ENCODE results near the gene BBS1.
A peak's percentile ranks its signal among the peaks of the same experiment; 100 is the strongest.

BBS1 gene

DNA sequence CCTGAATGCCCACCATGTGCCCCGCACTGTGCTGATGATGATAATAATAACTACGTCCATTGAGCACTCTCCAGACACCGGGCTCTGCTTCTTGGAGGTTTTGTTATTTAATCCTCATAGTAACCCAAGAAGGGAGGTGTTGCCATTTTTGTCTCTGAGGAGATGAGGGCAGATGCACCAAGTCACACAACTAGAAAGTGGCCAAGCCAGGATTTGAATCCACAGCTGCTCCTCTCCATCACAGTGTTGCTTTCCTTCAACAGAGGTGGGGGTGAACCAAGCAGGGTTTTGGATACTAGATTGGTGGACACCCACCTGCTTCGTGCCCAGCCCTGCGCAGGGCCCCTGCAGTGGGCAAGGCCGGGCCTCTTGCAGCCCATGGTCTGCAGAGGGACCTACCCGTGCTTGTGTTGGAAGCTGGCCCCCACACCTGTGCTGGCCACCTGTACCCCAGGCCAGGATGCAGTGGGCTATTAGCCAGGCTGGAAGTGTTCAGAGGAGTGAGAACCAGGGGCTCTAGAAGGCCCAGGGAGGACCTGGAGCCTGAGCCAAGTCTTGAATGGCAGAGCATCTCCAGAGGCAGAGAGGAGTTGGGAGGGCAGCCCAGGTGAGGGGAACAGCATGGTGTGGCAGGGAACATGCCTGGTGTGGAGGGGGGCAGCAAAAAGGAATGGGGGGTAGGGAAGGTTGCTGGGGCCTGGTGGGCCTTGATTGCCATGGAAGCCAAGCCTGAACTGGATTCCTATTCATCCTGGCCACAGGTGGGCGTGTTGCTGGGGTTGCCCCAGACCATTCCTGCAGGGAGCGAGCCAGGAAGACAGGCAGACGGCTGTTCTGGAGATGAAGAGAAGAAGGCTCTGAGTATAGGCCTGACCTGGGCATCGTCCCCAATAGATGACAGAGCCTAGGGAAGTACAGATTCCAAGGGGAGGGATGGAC lies 32.9 kb upstream of the BBS1 start:
- no peak for DNase-seq (ENCODE audit: low spot score)

DNA sequence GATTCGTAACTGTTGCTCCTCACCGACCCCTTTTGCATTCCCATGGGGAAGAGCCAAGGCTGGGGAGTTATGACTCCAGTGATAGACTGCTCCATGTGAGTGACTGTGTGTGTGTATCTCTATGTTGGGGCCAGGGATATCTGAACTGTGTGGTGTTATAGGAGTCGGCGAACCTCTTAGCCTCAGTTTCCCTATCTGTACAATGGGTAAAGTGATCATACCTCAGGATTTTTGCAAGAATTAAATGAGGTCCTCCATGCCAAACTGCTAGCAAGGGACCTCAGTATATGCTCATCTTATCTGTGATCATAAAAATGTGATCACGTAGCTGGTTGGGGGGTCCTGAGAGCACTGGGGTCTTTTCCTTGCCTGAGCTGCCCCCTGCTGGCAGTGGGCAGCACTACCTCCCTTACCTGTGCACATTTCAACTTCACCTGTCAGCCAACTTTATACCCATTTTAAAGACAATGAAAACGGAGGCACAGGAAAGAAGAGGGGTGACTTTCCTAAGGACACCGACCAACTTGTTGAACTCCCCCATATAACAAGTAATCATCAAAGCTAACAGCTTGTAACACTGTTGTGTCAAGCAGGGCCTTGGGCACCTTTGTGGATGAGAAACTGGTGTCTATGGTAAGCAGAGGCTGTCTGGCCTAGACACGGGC lies 31.6 kb upstream of the BBS1 start:
- no peak for DNase-seq (ENCODE audit: low spot score)

DNA sequence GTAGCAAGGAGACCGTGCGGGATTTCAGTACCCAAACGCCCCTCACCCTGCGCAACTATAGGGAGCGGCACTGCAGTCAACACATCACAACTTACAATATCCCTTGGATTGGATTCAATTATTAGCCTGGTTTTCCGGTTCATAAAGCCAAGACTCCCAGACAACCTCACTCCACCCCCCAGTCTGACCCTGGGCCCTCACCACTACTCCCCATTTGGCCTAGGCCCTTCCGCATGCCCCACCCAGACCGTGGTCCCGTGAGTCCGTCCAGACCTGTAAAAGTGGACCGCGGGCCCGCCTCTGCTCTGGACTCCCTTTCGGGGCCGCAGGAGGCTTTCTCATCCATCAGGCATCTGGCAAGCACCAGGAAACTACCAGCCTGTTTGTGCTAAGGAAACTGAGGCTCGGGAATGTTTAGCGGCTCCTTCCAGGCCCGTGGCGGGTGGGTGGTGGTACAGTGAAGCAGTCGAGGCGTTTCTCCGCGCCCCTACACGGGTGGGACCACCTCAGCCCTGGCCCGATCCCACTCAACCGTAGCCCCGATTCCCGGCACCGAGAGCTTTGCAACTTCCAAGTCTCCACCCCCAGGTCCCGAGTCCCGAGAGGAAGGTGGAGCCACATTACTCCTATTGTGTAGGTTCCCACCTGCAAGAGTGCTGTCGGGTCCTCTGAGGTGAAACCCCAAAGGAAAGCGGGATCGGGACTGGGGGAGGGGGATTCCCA lies 30.9 kb upstream of the BBS1 start:
- peak; percentile 48 for DNase-seq (ENCODE audit: low spot score)

DNA sequence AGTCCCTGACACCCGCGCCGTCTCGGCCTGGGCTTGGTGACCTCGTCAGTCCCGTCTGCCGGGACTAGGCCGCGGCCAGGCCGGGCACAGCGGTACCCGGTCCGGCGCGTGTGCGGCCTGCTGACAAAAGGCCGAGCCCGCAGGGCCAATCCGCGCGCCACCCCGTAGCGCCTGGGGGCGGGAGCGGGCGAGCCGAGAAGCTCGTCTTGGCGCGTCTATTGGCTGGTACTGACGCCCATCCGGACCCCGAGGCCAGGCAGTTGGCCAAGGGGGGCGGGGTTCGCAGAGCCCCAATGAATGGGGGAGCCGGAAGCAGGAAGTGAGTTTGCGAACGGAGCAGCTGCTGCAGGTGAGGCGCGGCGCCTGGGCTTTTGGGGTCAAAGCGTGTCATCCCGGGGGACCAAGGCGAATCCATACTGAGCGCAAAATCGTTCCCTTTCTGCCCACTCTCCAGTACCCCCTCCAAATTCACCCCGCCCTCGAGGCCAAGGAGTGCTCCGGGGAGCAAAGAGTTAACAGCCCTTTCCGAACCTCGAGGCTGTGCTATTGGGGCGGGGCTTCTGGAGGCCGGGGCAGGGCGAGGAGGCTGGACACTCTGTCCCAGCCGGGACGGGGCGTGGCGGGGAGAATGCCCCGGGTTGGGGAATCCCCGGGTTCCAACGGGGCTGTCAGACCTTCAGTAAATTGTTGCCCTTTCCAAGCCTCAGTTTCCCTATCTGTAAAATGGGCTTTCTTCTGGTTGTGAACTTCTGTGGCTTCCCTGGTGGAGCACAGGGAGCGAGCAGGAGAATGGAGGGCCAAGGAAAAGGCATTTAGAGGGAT lies 30.1 kb upstream of the BBS1 start, which contains the start of gene DPP3:
Gene DPP3 (plus strand): TSS at position 318 of the 822 bp plus-strand sequence. CDS start 1,767 bp downstream, outside the sequence.
- peak; percentile 97 for DNase-seq (ENCODE audit: low spot score)

DNA sequence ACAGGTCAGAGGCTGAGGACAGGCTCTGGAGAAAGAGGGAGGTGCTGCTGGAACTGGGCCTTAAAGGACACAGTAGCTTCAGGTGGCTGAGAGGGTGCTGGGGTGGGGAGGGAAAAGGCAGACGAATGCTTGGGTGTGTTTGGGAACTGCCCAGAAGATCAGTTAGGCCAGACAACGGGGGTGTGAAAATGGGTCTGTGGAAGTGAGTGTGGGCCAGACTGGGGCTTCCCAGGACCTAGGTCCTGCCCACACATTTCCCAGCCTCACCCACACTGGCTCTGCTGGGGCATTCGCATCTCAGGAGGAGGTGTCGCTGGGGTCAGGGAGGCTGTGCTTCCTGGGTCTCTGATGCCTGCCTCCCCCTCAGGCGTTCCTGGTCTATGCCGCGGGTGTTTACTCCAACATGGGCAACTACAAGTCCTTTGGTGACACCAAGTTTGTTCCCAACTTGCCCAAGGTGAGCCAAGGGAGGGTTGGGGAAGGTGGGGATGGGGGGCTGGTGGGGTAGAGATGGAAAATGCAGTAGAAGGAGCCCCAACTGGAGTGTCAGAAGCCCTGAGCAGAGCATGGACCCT lies 25.5 kb upstream of the BBS1 start:
- DNase-seq (ENCODE audit: low spot score), result no peak

DNA sequence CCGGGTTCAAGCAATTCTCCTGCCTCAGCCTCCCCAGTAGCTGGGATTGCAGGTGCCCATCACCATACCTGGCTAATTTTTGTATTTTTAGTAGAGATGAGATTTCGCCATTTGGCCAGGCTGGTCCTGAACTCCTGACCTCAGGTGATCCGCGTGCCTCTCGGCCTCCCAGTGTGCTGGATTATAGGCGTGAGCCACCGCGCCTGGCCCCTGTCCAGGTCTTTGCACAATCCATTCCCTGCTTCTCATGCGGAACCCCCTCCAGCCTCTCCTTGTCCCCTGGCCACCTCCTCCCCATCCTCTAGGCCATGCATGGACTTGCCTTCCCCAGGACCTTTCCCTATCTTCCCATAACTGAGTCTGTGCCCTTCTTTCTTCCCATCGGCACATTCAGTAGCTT lies 21.5 kb upstream of the BBS1 start:
- no peak for DNase-seq (ENCODE audit: low spot score)

DNA sequence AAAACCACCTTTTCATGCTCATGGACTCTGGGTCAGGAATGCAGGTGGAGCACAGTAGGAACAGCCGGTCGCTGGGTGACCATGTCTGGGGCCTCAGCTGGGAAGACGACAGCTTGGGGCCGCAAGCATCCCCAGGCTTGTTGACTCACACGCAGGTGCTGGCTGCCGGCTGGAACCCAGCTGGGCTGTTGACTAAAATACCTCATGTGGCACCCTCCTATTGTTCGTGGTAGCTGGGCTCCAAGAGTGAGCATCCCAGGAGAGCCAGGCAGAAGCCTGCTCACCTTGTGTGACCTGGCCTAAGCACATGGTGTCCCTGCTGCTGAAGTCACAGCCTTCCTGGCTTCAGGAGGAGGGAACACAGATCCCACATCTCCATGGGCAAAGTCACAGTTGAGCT lies 20.8 kb upstream of the BBS1 start:
- no peak for DNase-seq (ENCODE audit: low spot score)

DNA sequence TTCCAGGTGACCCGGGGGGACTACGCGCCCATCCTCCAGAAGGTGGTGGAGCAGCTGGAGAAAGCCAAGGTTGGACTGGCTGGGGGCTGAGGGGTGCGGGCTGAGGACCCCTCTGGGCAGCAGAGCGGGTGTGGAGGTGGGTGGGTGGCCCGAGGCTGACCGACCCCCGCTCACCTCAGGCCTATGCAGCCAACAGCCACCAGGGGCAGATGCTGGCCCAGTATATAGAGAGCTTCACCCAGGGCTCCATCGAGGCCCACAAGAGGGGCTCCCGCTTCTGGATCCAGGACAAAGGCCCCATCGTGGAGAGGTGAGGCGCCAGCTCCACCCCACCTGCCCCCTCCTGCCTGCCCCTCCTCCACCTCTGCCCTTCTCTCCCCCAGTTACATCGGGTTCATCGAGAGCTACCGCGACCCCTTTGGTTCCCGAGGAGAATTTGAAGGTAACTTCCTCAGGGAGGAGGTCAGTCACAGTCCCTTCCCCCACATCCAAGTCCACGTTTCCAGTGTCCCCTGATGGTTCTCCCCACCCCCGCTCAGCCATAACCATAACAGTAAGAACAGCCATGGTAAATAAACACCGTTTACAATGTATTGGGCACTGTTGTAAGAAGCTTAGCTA lies 19.0 kb upstream of the BBS1 start:
- no peak for DNase-seq (ENCODE audit: low spot score)

DNA sequence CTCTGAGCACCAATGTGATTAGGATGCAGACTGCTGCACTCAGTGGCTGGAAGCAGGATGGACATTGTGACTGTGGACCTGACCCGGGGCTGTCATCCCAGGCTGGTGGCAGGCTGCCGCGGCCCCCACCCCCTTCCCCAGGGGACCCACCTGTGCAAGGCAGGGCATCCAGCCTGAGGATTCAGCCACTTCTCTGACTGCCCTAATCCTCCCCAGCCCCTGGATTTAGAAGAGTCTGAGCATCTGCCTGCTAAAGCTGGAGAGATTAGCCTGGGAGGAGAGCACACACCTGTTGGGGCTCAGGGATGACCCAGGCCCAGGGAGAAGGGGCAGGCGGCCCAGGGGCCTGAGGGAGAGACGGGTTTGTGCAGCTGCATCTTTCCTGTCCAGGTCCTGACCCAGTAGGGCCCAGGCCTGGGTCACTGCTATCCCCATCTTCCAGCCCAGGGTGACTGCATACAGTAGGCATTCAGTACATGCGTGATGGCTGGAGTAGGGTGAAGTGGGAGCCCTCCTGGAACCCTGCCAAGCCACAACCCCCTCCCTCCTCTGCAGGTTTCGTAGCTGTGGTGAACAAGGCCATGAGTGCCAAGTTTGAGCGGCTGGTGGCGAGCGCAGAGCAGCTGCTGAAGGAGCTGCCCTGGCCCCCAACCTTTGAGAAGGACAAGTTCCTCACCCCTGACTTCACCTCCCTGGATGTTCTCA lies 18.1 kb upstream of the BBS1 start:
- no peak for DNase-seq (ENCODE audit: low spot score)

DNA sequence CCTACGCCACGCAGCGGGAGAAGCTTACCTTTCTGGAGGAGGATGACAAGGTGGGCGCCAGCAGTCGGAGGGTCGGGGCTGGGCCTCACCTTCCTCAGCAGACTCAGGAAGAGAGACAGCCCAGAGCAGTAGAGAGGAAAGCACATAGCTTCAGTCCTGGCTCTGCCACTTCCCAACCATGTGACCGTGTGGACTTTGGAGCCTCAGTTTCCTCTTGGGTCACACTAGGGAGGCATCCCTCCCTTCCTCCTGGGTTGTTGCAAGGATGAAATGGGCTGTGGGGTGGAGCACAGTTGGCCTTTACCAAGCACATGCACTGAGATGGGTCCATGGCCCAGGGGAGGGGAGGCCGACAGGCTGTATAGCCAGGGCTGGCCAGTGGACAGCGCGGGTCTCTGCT lies 17.3 kb upstream of the BBS1 start:
- DNase-seq (ENCODE audit: low spot score), result no peak

DNA sequence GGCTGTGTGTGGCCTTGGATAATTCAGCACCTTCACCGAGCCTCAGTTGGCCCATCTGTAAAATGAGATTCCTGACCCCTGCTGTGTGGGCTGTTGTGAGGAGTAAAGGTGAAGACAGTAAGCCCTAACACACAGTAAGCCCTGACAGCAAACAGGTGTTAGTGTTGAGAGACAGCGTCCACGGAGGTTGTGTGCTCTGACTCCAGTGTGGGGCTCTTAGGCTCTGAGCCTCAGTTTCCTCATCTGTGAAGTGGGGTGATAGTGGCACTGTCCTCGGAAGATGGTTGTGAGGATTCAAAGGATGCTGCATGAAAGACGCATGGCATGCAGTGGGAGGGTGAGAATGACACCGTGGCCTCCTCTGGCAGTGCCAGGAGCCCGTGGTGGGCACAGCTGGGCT lies 16.0 kb upstream of the BBS1 start:
- DNase-seq (ENCODE audit: low spot score), result no peak

DNA sequence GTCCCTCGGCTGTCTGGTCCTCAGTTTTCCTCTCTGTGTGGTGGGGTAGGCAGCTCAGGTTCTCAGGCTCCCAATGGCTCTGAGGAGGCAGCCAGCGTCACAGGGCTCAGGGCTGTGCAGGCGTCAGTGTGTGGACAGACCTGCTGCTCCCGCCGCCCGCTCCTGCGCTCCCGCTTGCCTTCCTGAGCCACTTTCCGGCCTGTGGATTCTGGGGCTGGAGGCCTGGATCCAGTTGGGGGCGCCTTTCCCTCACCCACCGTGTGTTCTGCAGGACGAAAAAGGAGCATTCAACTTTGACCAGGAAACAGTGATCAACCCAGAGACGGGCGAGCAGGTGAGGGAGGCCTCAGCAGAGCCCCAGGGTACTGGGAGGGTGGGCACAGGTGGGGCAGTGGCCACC lies 15.5 kb upstream of the BBS1 start:
- DNase-seq (ENCODE audit: low spot score), result no peak

DNA sequence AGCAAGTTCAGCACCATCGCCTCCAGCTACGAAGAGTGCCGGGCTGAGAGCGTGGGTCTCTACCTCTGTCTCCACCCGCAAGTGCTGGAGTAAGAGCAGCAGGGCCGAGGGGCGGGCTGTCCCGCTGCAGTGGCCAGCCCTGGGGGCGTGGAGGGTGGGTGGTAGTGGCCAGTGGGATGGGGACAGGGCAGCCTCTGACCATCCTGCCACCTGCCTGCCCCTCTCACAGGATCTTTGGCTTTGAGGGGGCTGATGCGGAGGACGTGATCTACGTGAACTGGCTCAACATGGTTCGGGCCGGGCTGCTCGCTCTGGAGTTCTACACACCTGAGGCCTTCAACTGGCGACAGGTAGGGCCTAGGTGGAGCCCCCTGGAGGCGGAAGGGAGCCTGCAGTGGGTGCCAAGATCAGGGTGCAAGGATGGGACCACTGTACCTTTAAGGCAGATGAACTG lies 15.0 kb upstream of the BBS1 start:
- no peak for DNase-seq (ENCODE audit: low spot score)

DNA sequence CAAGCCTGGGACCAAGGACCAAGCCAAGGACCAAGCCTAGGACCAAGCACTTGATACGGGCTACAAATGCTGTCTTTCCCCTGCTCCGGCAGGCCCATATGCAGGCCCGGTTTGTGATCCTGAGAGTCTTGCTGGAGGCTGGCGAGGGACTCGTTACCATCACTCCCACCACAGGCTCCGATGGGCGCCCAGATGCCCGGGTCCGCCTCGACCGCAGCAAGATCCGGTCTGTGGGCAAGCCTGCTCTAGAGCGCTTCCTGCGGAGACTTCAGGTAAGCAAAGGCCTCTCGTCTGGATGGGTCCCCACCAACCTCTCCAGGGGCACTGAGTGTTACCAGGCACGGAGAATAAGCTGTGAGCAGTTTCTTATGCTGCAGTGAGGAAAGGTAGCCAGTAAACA lies 13.2 kb upstream of the BBS1 start:
- no peak for DNase-seq (ENCODE audit: low spot score)

DNA sequence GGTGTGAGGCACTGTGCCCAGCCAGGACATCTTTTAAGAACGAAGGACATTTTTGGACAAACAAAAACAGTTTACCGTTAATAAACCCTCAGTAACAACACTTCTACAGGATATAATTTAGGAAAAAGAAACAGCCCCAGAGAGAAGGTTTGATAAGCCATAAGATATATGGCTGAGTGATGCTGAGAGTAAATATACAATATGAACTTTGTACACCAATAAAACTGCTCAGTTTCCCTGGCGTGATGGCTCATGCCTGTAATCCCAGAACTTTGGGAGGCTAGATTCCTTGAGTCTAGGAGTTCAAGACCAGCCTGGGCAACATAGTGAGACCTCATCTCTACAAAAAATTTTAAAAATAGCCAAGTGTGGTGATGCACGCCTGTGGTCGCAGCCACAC lies 11.9 kb upstream of the BBS1 start:
- DNase-seq (ENCODE audit: low spot score), result no peak

DNA sequence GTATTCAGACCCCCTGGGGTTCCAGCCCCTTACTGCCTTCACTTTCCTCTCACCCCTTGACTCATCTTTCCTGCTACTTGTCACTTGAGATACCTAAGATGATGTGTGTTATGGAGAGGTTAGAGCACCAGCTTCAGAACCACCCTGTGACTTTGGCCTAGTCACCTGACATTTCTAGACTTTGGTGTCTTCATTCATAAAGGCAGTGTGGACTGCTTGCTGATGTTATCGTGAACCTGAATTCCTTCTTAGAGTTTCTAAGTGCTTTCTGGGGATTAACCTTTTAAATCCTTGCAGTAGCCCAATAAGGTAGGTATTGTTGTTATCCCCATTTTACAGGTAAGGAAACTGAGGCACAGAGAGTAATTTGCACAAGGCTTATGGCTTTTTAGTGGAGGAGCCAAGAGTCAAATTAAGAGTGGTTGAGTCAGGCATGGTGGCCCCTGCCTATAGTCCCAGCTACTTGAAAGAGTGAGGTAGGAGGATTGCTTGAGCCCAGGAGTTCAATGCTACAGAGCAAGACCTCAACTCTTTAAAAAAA lies 5.1 kb upstream of the BBS1 start:
- no peak for DNase-seq (ENCODE audit: low spot score)

DNA sequence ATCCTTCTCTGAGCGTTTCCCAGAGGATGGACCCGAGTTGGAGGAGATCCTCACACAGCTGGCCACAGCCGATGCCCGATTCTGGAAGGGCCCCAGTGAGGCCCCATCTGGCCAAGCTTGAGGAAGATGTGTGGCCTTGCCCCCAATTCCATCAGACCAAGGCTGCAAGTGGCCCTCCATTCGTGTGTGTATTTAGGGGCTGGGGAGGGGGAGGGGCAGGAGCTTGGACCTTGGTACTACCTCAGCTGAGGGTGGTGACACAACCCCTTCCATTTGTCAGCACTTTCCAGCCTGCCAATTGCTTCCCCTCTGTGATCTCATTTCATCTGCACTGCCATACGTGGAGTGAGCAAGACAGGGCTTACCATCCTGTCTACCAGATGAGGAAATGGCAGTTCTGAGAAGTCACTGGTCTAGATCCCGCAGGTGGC lies 1.3 kb upstream of the BBS1 start:
- peak; percentile 26 for DNase-seq (ENCODE audit: low spot score)

DNA sequence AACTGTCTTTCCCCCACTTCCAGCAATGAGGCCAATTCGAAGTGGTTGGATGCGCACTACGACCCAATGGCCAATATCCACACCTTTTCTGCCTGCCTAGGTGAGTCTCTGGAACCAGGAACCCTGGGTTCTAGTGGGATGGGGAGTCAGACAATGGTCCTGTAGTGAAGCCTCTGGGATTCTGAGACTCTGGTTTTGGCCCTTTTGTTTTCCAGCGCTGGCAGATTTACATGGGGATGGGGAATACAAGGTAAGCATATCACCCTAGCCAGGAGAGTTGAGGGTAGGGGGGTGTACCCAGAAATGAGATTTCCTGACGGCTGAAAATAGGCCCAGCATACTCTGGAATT lies 530 bp downstream of the BBS1 start:
- DNase-seq (ENCODE audit: low spot score), result no peak

DNA sequence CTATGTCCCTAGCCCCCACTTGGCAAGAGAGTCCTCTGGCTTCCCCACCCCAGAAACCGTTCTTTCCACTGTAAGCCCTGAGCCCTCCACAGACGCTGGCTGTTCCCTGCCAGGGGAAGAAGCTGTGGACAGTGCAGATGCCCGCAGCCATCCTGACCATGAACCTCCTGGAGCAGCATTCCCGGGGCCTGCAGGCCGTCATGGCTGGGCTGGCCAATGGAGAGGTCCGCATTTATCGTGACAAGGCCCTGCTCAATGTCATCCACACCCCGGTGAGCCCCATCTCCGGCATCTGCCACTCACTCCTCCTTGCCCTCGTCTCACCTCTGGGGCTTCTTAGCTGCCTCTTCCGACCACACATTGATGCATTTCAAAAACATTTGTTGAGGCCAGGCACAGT lies 13.2 kb downstream of the BBS1 start:
- DNase-seq (ENCODE audit: low spot score), result no peak
